ENCODE measurements around the gene HMGA1.
A peak's percentile ranks its signal among the peaks of the same experiment; 100 is the strongest.

The HMGA1 gene, protein sequence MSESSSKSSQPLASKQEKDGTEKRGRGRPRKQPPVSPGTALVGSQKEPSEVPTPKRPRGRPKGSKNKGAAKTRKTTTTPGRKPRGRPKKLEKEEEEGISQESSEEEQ

GRCh38 chr6:34236443-34237315, at the start of gene HMGA1:
TSS of gene HMGA1 (plus strand) at chr6:34236873. CDS start at chr6:34240781, 3,908 bp downstream.
- in situ Hi-C loops (cut with MboI; ENCODE audit: low pct_unique_long_range_greater_than_20kb, low sequenced_read_pairs, unreplicated experiment), result loop anchor here (25.0 kb wide), 1 partner anchor 376 kb away; no protein-coding TSS in a partner anchor
- DNase-seq (ENCODE audit: low spot score), result peak; percentile 98
- TF ChIP-seq, protein P1, sequence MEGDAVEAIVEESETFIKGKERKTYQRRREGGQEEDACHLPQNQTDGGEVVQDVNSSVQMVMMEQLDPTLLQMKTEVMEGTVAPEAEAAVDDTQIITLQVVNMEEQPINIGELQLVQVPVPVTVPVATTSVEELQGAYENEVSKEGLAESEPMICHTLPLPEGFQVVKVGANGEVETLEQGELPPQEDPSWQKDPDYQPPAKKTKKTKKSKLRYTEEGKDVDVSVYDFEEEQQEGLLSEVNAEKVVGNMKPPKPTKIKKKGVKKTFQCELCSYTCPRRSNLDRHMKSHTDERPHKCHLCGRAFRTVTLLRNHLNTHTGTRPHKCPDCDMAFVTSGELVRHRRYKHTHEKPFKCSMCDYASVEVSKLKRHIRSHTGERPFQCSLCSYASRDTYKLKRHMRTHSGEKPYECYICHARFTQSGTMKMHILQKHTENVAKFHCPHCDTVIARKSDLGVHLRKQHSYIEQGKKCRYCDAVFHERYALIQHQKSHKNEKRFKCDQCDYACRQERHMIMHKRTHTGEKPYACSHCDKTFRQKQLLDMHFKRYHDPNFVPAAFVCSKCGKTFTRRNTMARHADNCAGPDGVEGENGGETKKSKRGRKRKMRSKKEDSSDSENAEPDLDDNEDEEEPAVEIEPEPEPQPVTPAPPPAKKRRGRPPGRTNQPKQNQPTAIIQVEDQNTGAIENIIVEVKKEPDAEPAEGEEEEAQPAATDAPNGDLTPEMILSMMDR (IDR thresholded peaks at IDR 0.05; ENCODE audit: extremely low read depth, insufficient read depth, missing control alignments), result no peak

GRCh38 chr6:34189806-34190503, 46.7 kb upstream of the HMGA1 start:
- in situ Hi-C loops (cut with MboI; ENCODE audit: low pct_unique_long_range_greater_than_20kb, low sequenced_read_pairs, unreplicated experiment), result loop anchor here (10.0 kb wide), 1 partner anchor 215 kb away; no protein-coding TSS in a partner anchor
- DNase-seq (ENCODE audit: low spot score), result no peak
- TF ChIP-seq, protein P1 (IDR thresholded peaks at IDR 0.05; ENCODE audit: extremely low read depth, insufficient read depth, missing control alignments), result peak; percentile 2

DNA sequence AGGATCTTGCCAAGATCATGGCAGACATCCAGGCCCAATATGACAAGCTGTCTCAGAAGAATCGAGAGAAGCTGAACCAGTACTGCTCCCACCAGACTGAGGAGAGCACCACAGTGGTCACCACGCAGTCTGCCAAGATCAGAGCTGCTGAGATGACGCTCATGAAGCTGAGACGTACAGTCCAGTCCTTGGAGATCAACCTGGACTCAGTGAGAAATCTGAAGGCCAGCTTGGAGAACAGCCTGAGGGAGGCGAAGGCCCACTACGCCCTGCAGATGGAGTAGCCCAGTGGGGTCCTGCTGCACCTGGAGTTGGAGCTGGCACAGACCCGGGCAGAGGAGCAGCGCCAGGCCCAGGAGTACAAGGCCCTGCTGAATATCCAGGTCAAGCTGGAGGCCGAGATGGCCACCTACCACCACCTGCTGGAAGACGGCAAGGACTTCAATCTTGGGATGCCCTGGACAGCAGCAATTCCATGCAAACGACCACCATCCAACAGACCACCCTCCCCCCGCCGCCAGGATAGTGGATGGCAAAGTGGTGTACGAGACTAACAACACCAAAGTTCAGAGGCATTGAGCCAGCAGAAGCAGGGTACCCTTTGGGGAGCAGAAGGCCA, 46.1 kb upstream of the HMGA1 start:
- in situ Hi-C loops (cut with MboI; ENCODE audit: low pct_unique_long_range_greater_than_20kb, low sequenced_read_pairs, unreplicated experiment), result no loop called here
- no peak for DNase-seq (ENCODE audit: low spot score)
- TF ChIP-seq, protein P1 (IDR thresholded peaks at IDR 0.05; ENCODE audit: extremely low read depth, insufficient read depth, missing control alignments), result no peak

GRCh38 chr6:34194772-34195171, 41.9 kb upstream of the HMGA1 start:
- TF ChIP-seq, protein P1 (IDR thresholded peaks at IDR 0.05; ENCODE audit: extremely low read depth, insufficient read depth, missing control alignments), result no peak
- DNase-seq (ENCODE audit: low spot score), result no peak
- in situ Hi-C loops (cut with MboI; ENCODE audit: low pct_unique_long_range_greater_than_20kb, low sequenced_read_pairs, unreplicated experiment), result no loop called here

DNA sequence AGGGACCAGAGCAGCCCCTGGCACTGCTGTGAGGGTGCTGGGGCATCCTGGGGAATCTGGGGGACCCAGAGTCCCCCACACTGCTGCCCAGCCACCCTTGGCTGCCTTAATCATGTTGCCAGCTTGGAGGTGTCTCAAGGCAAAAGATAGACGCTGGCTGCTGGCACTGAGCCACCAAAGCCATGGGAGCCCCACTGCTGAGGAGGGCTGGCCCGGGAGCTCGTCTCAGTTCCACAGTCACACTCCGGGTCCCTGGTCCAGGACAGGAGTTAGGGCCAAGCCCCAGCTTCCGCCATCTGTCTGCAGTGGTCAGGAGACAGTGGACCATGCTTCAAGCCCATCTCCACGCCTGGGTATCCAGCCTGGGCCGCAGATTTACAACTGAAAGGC, 41.0 kb upstream of the HMGA1 start:
- TF ChIP-seq, protein P1 (IDR thresholded peaks at IDR 0.05; ENCODE audit: extremely low read depth, insufficient read depth, missing control alignments), result no peak
- DNase-seq (ENCODE audit: low spot score), result no peak
- in situ Hi-C loops (cut with MboI; ENCODE audit: low pct_unique_long_range_greater_than_20kb, low sequenced_read_pairs, unreplicated experiment), result no loop called here

Data from GM13977 (cell line).